Stimulated activated CD8-positive, alpha-beta memory T cell treated with anti-CD3 and anti-CD28 coated beads, Interleukin-12 subunit alpha, Interleukin-12 subunit beta, amount 100 ng/mL, for 1 hour (primary cell): ENCODE measurements around the gene TRPM6.
"Not testable (repeated sequence)": the region's sequence is repeated elsewhere in the genome, so short reads cannot be mapped to it uniquely, and the experiment has no call there.

ENCODE experiments used
- DNase-seq: peaks from one replicate; pipeline ENCODE4 v3.0.0-alpha.2; 2020; ENCODE audit warnings: low read depth

TRPM6 gene

GRCh38 chr9:74887041-74887980 lies at the start of gene TRPM6:
Gene TRPM6, minus strand, starts transcription at chr9:74887921. Its CDS starts 65 bp downstream, at chr9:74887856.
- no peak for DNase-seq

- DNase-seq, result no peak
Observed at GRCh38 chr9:74935008-74935407, 47.3 kb upstream of the TRPM6 start.

- DNase-seq, result no peak
Observed at GRCh38 chr9:74921737-74922136, 34.0 kb upstream of the TRPM6 start.

- no peak for DNase-seq
Observed at GRCh38 chr9:74920944-74921626, 33.4 kb upstream of the TRPM6 start.

- no peak for DNase-seq
Observed at GRCh38 chr9:74910036-74910435, 22.3 kb upstream of the TRPM6 start.

- no peak for DNase-seq
Observed at GRCh38 chr9:74908665-74909064, 20.9 kb upstream of the TRPM6 start.

GRCh38 chr9:74907085-74907484 lies 19.4 kb upstream of the TRPM6 start:
- no peak for DNase-seq

- no peak for DNase-seq
Observed at GRCh38 chr9:74901001-74901400, 13.3 kb upstream of the TRPM6 start.

- DNase-seq, result not testable (repeated sequence)
Observed at GRCh38 chr9:74888449-74888848, 728 bp upstream of the TRPM6 start.

GRCh38 chr9:74887981-74888370 lies 255 bp upstream of the TRPM6 start:
- no peak for DNase-seq

- DNase-seq, result no peak
Observed at GRCh38 chr9:74876382-74876949, 11.3 kb downstream of the TRPM6 start.

- no peak for DNase-seq
Observed at GRCh38 chr9:74875656-74876055, 12.1 kb downstream of the TRPM6 start.

GRCh38 chr9:74874220-74874619 lies 13.5 kb downstream of the TRPM6 start:
- no peak for DNase-seq

GRCh38 chr9:74872619-74873233 lies 15.0 kb downstream of the TRPM6 start:
- DNase-seq, result no peak

- DNase-seq, result no peak
Observed at GRCh38 chr9:74867483-74867882, 20.2 kb downstream of the TRPM6 start.

- DNase-seq, result no peak
Observed at GRCh38 chr9:74865177-74865576, 22.5 kb downstream of the TRPM6 start.

GRCh38 chr9:74861773-74862474 lies 25.8 kb downstream of the TRPM6 start:
- DNase-seq, result no peak

GRCh38 chr9:74861071-74861470 lies 26.6 kb downstream of the TRPM6 start:
- DNase-seq, result no peak

GRCh38 chr9:74860247-74860646 lies 27.5 kb downstream of the TRPM6 start:
- DNase-seq, result not testable (repeated sequence)

- DNase-seq, result no peak
Observed at GRCh38 chr9:74859786-74860185, 27.9 kb downstream of the TRPM6 start.

GRCh38 chr9:74858751-74859414 lies 28.8 kb downstream of the TRPM6 start:
- no peak for DNase-seq
